Osteoblast (primary cell): ENCODE results near the gene SMIM45.
A peak's percentile ranks its signal among the peaks of the same experiment; 100 is the strongest.

Source experiments
- DNase-seq: peaks from one replicate; pipeline ENCODE4 v3.0.0; 2011; ENCODE audit warnings: low spot score, mixed read lengths; ENCODE audit not compliant: insufficient read length; ENCODE audit errors: missing footprints
- H2AFZ ChIP-seq: 2 replicates; pipeline ENCODE4 v1.6.0; 2011; ENCODE audit warnings: mild to moderate bottlenecking, low read length
- H3K27ac ChIP-seq: 2 replicates; pipeline ENCODE4 v1.5.1; 2011; ENCODE audit warnings: mild to moderate bottlenecking, low read depth, low read length, moderate library complexity
- H3K27me3 ChIP-seq: 2 replicates; pipeline ENCODE4 v1.6.0; 2012; ENCODE audit warnings: mild to moderate bottlenecking, control low read depth, inconsistent platforms, low read length, moderate library complexity; ENCODE audit not compliant: insufficient read depth
- H3K36me3 ChIP-seq: 2 replicates; pipeline ENCODE4 v1.5.1; 2011; ENCODE audit warnings: mild to moderate bottlenecking, low read length, control low read depth, moderate library complexity; ENCODE audit not compliant: insufficient read depth
- H3K4me1 ChIP-seq: 2 replicates; pipeline ENCODE4 v1.5.1; 2011; ENCODE audit warnings: mild to moderate bottlenecking, low read length, control low read depth, moderate library complexity; ENCODE audit not compliant: insufficient read depth
- H3K4me2 ChIP-seq: 2 replicates; pipeline ENCODE4 v1.6.0; 2011; ENCODE audit warnings: mild to moderate bottlenecking, low read length; ENCODE audit not compliant: insufficient read depth
- H3K4me3 ChIP-seq: fragments of 200-600 bp; sonication (generic); 3 replicates; pipeline ENCODE4 v1.5.1; 2012; ENCODE audit warnings: mild to moderate bottlenecking, low read length, inconsistent platforms; ENCODE audit not compliant: insufficient read depth
- H3K79me2 ChIP-seq: 2 replicates; pipeline ENCODE4 v1.6.0; 2012; ENCODE audit warnings: mild to moderate bottlenecking, low read length, control low read depth, inconsistent platforms; ENCODE audit not compliant: insufficient read depth
- H3K9me3 ChIP-seq: 2 replicates; pipeline ENCODE4 v1.5.1; 2011; ENCODE audit warnings: low read depth, low read length, control low read depth
- H4K20me1 ChIP-seq: 2 replicates; pipeline ENCODE4 v1.6.0; 2012; ENCODE audit warnings: mild to moderate bottlenecking, low read length, control low read depth; ENCODE audit not compliant: insufficient read depth
- CTCF ChIP-seq: IDR thresholded peaks from 2 replicates; pipeline ENCODE4 v1.5.1; 2011; ENCODE audit warnings: mild to moderate bottlenecking, low read depth, low read length, moderate library complexity; ENCODE audit errors: extremely low read depth

SMIM45 gene

GRCh38 chr22:41989246-41989645 lies 37.3 kb downstream of the SMIM45 start:
- H3K4me3 ChIP-seq = no peak overlapping the region
- no peaks in the 10 kb centered on the region for H4K20me1 ChIP-seq
- DNase-seq = no peak
- no peaks in the 10 kb centered on the region for H3K36me3 ChIP-seq
- TF ChIP-seq CTCF = no peak
- no peaks in the 10 kb centered on the region for H3K9me3 ChIP-seq
- H3K27me3 ChIP-seq = peaks cover 9% of the 10 kb centered on the region
- H3K4me1 ChIP-seq = no peaks in the 10 kb centered on the region
- H3K4me2 ChIP-seq = no peak overlapping the region
- H2AFZ ChIP-seq = no peak overlapping the region
- no peaks in the 10 kb centered on the region for H3K79me2 ChIP-seq
- H3K27ac ChIP-seq = no peak overlapping the region

GRCh38 chr22:41991111-41991510 lies 39.2 kb downstream of the SMIM45 start:
- Histone ChIP-seq H2AFZ (no peak overlapping the region), H3K4me1 (no peaks in the 10 kb centered on the region), H3K27me3 (peaks cover 11% of the 10 kb centered on the region), H3K79me2 (no peaks in the 10 kb centered on the region), H3K4me2 (no peak overlapping the region), H3K9me3 (no peaks in the 10 kb centered on the region), H3K36me3 (no peaks in the 10 kb centered on the region), H4K20me1 (no peaks in the 10 kb centered on the region), H3K4me3 (no peak overlapping the region), H3K27ac (no peak overlapping the region)
- TF ChIP-seq CTCF = no peak
- DNase-seq = no peak

DNA sequence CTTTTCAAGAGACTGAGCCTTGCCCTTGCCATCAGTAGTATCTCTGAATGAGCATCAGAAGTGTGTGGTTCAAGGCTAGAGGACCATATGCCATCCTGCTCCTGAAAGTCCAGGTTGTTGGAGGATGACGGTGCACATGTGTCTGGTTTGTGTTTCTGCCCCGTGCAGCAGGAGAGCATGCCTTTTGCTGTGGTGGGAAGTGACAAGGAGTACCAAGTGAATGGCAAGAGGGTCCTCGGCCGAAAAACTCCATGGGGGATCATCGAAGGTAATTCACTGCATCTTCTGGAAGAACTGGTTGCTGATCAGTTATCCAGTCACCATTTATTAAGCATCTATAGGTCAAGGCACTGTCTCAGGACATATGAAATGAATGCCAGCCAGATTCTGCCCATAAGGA lies 40.5 kb downstream of the SMIM45 start:
- Histone ChIP-seq H3K79me2 (no peaks in the 10 kb centered on the region), H3K4me3 (no peak overlapping the region), H3K4me2 (no peak overlapping the region), H3K4me1 (no peaks in the 10 kb centered on the region), H2AFZ (no peak overlapping the region), H4K20me1 (no peaks in the 10 kb centered on the region), H3K27me3 (peaks cover 14% of the 10 kb centered on the region), H3K36me3 (no peaks in the 10 kb centered on the region), H3K9me3 (no peaks in the 10 kb centered on the region), H3K27ac (no peak overlapping the region)
- TF ChIP-seq CTCF = no peak
- DNase-seq = no peak

- H2AFZ ChIP-seq = no peak overlapping the region
- TF ChIP-seq CTCF = no peak
- H3K4me1 ChIP-seq = no peaks in the 10 kb centered on the region
- H3K4me3 ChIP-seq = no peak overlapping the region
- no peak overlapping the region for H3K27ac ChIP-seq
- H3K36me3 ChIP-seq = no peaks in the 10 kb centered on the region
- H3K79me2 ChIP-seq = no peaks in the 10 kb centered on the region
- peaks cover 16% of the 10 kb centered on the region for H3K27me3 ChIP-seq
- H4K20me1 ChIP-seq = no peaks in the 10 kb centered on the region
- H3K4me2 ChIP-seq = no peak overlapping the region
- no peaks in the 10 kb centered on the region for H3K9me3 ChIP-seq
- DNase-seq = peak; percentile 23
Measured at GRCh38 chr22:41995211-41995610, 43.3 kb downstream of the SMIM45 start.
